HG03025 (cell line): ENCODE results near the gene HMGXB3.
"Not testable (repeated sequence)": the region's sequence is repeated elsewhere in the genome, so short reads cannot be mapped to it uniquely, and the experiment has no call there.

Source experiments
- ATAC-seq: cut with Tn5 transposase; IDR thresholded peaks from one replicate; pipeline ENCODE4 v1.9.1; 2021; ENCODE audit warnings: mild to moderate bottlenecking, moderate library complexity; ENCODE audit not compliant: unreplicated experiment, low FRiP score

The HMGXB3 gene

GRCh38 chr5:150050172-150050811, 49.8 kb downstream of the HMGXB3 start:
- ATAC-seq, result not testable (repeated sequence)

DNA sequence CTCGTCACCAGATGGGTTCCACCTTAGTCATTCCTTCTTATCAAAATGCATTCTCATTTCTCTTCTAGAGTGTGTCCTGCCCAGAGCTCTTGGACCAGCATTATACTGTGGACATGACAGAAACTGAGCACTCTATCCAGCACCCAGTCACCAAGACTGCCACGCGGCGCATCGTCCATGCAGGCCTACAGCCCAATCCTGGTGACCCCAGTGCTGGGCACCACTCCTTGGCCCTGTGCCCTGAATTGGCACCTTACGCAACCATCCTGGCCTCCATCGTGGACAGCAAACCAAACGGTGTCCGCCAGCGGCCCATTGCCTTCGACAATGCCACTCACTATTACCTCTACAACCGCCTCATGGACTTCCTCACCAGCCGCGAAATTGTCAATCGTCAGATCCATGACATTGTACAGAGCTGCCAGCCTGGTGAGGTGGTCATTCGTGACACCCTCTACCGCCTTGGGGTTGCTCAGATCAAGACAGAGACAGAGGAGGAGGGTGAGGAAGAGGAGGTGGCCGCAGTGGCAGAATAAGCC, 51.2 kb downstream of the HMGXB3 start:
- no peak for ATAC-seq

DNA sequence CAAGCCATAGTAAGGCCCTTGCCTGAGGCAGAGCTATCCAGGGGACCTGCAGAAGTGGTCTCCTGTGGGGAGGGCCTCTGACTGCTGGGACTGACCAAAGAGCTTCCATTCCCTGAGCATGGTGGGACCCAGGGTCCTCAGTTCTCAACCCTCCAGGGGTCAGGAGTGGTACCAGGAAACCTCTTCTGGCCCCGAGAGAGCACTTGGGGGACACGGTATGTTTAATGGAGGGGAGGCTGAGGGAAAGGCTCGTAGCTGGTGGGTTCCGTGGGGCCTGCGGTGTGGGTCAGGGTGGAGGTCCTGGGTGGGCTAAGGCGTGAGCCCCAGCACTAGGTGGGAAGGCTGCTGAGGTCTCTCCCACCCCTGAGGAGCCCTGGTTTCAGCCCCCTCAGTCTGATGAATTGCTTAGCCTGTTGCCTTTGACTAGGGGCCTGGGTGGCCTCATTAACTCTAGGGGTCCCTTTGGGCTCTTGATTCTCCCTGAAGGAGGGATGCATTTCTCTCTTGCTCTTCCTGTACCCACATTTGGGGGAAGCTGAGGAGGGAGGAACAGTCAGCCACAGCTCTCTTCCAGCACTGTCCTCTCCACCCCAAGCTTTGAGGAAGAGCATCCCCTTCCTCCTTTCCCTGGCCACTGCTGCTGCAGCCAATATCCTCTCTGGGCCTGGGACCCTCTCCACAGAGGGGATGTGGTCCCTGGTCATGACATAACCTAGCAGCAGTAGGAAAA, 51.9 kb downstream of the HMGXB3 start:
- no peak for ATAC-seq

- no peak for ATAC-seq
Observed at GRCh38 chr5:150052956-150053712, 52.6 kb downstream of the HMGXB3 start.

DNA sequence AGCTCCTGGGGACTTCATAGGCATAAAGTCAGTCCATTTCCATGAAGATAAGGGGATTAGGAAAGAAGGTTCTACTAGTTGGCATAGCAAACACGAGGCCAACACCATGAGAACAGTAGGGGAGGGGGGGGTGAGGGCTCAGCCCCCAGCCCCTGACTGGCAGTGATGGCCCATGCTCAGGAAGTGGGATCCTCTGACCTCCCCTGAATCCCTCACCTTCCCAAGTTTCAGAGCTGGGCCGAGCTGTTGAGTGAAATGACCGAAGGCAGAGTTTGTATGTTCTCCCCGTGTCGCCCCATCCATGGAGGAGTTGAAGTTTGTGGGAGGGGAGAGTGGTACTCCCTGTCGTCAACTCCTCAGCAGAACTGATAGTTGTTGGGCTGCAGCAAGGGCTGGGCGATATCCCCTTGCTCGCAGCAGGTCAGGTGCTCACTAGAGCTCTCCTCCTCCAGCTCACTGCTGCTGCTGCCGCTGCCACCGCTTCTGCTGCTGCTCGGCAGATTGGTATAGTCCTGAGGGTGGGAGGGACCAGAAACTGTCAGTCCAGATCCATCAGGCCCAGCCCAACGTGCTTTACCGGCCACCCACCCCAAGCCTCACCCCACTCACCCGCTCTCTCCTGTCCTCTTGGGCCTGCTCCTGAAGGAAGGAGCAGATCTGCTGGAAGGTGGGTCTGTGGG, 53.3 kb downstream of the HMGXB3 start:
- no peak for ATAC-seq

DNA sequence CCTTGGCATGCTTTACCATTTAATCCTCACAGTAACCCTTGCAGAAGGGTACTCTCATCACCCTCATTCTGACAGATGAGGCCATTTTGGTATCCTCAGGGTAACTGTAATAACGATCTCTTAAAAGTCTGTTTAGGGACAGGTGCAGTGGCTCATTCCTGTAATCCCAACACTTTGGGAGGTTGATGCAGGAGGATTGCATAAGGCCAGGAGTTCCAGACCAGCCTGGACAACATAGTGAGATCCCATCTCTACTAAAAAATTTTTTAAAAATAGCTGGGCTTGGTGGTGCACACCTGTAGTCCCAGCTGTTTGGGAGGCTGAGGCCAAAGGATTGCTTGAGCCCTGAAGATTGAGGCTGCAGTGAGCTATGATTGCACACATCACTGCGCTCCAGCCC, 54.0 kb downstream of the HMGXB3 start:
- no peak for ATAC-seq

GRCh38 chr5:150055326-150056074, 55.0 kb downstream of the HMGXB3 start:
- no peak for ATAC-seq

DNA sequence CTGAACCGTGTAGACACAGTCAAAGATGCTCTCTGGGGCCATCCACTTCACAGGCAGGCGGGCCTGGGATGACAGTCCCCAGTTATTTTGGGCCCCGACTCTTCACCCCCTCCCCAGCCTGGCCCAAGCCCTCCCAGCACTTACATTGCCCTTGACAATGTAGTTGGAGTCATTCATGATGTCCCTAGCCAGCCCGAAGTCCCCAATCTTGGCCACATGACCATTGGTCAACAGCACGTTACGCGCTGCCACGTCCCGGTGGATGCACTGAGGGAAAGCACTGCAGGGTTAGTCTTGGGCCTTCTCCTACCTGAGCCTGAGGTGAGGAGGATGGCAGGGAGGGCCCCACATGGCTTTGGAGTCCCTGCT, 55.5 kb downstream of the HMGXB3 start:
- ATAC-seq, result no peak

- ATAC-seq, result no peak
Observed at GRCh38 chr5:150057052-150057451, 56.5 kb downstream of the HMGXB3 start.

DNA sequence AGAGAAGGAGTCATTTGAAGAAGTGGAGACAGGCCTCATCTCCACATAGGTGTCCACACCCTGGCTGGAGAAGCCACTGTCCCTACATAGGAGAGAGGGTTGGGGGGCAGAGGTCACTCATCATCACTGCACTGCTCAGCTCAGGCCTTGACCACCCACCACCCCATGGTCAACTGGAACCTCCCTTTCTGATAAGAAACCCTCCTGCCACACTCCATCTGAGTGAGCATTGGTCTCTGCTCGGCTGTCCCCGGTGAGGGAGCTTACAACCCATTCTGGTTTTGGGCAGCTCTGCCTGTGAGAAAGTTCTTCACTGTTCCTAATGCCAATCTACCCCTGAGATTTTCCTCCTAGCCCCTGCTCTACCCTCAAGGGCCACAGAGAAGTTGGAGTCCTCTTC, 57.0 kb downstream of the HMGXB3 start:
- no peak for ATAC-seq

DNA sequence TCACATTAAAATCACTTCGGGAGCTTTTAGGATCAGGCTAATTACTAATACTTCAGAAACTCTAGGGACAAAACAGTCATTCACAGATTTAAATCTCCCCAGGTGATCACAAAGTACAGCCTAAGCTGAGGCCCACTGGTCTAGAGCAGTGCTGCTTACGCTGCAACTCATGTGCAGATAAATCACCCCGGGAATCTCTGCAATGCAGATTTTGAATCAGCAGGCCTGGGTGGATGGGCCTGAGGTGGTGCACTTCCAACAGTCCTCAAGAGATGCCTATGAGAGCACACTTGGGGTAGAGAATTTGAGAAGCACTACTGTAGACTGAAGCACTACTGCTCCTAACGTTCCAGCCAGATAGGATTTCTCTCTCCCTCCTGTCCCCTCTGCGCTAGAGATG, 57.5 kb downstream of the HMGXB3 start:
- ATAC-seq, result no peak

DNA sequence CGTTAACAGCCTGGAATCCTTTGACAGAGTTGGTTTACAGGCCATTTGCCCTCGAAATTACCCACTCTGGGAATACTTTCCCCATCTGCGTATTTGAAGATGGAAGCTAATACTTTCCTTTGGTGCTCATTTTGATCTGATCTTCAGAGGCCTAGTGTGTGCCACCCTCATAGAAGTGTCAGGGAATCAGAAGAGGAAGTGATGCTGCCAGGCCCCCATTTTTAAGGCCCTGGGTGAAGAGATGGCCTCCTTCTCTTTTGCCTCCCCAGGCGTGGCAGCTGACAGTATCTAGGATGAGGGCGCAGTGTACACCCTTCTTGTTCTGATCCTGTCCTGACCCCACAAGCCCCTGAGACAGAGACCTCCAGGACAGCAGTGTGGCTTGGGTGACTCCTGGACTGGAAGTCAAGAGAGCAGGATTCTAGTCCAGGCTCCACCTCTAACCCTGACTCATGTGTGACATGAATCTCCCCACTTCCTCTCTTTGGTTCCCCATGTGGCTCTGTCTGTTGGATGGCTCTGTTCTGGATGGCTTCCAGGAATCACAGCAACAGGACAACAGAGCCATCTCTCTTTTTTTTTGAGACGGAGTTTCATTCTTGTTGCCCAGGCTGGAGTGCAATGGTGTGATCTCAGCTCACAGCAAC, 58.1 kb downstream of the HMGXB3 start:
- ATAC-seq, result no peak

- ATAC-seq, result no peak
Observed at GRCh38 chr5:150059623-150060022, 59.1 kb downstream of the HMGXB3 start.

DNA sequence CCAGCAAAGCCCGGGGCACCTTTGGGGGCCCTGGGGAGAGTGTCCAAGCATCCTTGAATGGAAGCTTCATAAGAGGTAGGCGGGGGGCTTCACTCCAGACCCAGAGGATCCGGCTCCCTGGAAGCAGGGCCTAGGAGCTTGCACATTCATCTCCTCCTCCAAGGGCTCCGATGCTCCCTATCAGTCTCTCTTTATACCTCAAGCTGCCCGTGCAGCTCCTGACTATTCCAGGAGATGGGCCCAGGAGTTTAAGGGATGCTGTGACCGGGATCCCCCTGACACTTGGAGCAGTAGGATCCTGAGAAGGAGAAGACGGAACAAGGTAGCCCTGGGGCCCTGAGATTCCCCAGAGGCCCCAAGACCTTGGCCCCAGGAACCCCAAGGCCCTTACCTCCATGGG, 59.9 kb downstream of the HMGXB3 start:
- ATAC-seq, result no peak

DNA sequence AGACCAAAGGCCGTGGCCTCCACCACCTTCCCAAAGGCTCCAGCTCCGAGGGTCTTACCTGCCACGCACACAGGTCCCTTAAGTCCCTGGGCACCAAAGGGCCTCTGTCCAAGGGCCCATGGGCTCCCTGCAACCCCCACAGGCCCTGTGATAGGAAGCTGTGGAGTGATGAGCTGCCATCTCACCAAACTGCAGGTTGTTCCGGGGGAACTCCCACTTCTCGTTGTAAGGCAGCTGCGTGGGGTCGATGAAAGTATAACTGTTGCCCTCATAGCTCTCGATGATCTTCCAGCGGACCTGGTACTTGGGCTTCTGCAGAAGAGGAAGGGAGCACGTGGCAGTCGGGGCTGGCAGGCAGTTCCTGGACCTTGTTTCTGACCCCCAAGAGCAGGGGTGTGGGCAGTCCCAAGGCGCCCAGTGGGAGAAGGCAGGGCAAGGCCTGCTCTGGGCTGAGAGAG, 61.0 kb downstream of the HMGXB3 start:
- no peak for ATAC-seq

- no peak for ATAC-seq
Observed at GRCh38 chr5:150062216-150062922, 61.8 kb downstream of the HMGXB3 start.

DNA sequence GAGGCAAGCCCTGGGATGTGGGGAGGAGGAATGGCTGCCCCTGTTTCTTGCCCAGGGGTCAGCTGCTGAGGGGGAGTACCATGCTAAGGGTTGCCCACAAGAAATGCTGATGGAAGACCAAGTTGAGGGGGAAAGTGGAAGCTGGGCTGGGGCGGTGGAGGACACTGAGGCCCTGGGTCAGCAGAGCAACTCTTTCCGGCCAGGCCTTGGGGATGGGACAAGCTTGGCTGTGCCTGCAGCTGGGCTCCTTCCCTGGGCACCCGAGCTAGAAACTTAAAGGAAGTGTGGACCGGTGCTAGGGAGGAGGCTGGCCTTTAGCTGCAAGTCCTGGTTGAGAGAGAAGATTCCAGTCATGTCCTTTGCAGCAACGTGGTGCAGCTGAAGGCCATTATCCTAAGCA, 63.1 kb downstream of the HMGXB3 start:
- ATAC-seq, result no peak

- ATAC-seq, result no peak
Observed at GRCh38 chr5:150064681-150065220, 64.2 kb downstream of the HMGXB3 start.

DNA sequence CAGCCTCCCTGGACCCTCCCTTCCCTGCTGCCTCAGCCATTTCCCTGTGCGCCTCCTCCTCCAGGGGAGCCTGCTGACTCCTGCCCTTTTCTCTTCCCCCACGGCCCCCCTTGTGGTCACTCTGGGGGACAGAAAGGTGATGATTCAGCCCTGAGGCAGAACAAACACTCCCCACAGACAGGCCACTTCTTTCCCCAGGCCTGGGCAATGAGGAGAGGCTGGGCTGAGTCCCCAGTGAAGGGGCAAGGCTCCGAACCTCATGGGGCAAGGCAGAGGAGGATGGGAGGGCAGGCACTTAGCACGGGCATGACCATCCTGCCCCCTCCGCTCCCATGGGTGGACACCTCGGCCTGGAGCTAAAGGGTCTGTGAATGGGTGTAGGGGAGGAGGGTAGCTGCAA, 64.8 kb downstream of the HMGXB3 start:
- no peak for ATAC-seq
